Gastrocnemius medialis (tissue), 4 donors: Measurements from ENCODE around the gene RASL11B. TPM values are rescaled to one million over a fixed set of nuclear protein-coding genes. Genes with fewer than 3 reads are reported as not detected.

Experiments used
- ATAC-seq, 2 donors: fragments of 150-250 bp; one replicate each; pipeline ENCODE4 v1.9.1; 2016
- DNase-seq, 2 donors: peaks; one replicate each; pipeline ENCODE4 v3.0.0-alpha.2; 2019
- H3K27ac ChIP-seq, 4 donors: fragments of 200-600 bp; sonication (generic); 1 replicate in 1 of 4; 2 replicates in 3 of 4; pipeline ENCODE4 v1.5.1; 2016 to 2018; ENCODE audit warnings: mild to moderate bottlenecking in 2 of 4, moderate library complexity in 1 of 4
- H3K27me3 ChIP-seq, 3 donors: fragments of 200-600 bp; sonication (generic) in 2 of 3; 1 replicate in 1 of 3; 2 replicates in 2 of 3; pipeline versions ENCODE4 v1.5.1 to v1.6.0; 2016 to 2019; ENCODE audit warnings: mild to moderate bottlenecking in 1 of 3, moderate library complexity in 1 of 3
- H3K36me3 ChIP-seq, 2 donors: fragments of 200-600 bp; sonication (generic) in 1 of 2; one replicate each; pipeline ENCODE4 v1.5.1; 2017 to 2018
- H3K4me1 ChIP-seq, 2 donors: fragments of 200-600 bp; sonication (generic) in 1 of 2; one replicate each; pipeline ENCODE4 v1.5.1; 2016 to 2017; ENCODE audit warnings: mild to moderate bottlenecking in 2 of 2
- H3K4me3 ChIP-seq, 4 donors: fragments of 200-600 bp; sonication (generic) in 3 of 4; 1 replicate in 1 of 4; 2 replicates in 3 of 4; pipeline ENCODE4 v1.5.1; 2016 to 2019; ENCODE audit warnings: mild to moderate bottlenecking in 2 of 4
- H3K9me3 ChIP-seq, 3 donors: fragments of 200-600 bp; sonication (generic) in 2 of 3; 1 replicate in 1 of 3; 2 replicates in 2 of 3; pipeline ENCODE4 v1.5.1; 2016 to 2019
- CTCF ChIP-seq, 5 experiments: fragments of 450-650 bp in 3 of 5; fragments of 200-600 bp in 2 of 5; sonication (generic) in 2 of 5; IDR thresholded peaks in 4 of 5; conservative IDR thresholded peaks in 1 of 5; 1 replicate in 4 of 5; 2 replicates in 1 of 5; pipeline ENCODE4 v1.5.1; 2016 to 2019; ENCODE audit warnings: antibody characterized with exemption in 5 of 5, mild to moderate bottlenecking in 3 of 5, moderate library complexity in 3 of 5
- POLR2A ChIP-seq, 2 donors: fragments of 450-650 bp; IDR thresholded peaks; one replicate each; pipeline ENCODE4 v1.6.1; 2017; ENCODE audit warnings: antibody characterized with exemption in 2 of 2, mild to moderate bottlenecking in 2 of 2, moderate library complexity in 2 of 2
- in situ Hi-C, 4 donors: fragments of 200-750 bp; cut with MboI; loops; one replicate each; pipeline versions ENCODE4 v1.15.0 to v1.8.0; 2017; ENCODE audit warnings: low sequenced_read_pairs in 4 of 4
- intact Hi-C: fragments of 100-400 bp; cut with DNase I; formaldehyde crosslinking; loops from one replicate; pipeline ENCODE4 v1.15.1; 2023; ENCODE audit warnings: low total_unique reads
- total RNA-seq, 4 donors: library from RNA; depleted of rRNA; stranded (reverse); fragments of >200 nt; gene quantifications; one replicate each; pipeline versions ENCODE4 v1.1.0 to v1.2.3, GENCODE V29; 2016

Gene RASL11B
- total RNA-seq, 4 donors from 2014 or later, result 0.18 TPM; not detected in 3

GRCh38 chr4:52914051-52914605 lies 52.0 kb downstream of the RASL11B start:
- ATAC-seq (no peak), DNase-seq (no peak)
- Histone ChIP-seq H3K4me1 (no peaks in the 10 kb centered on the region), H3K4me3 (no peak overlapping the region), H3K27me3 (no peaks in the 10 kb centered on the region), H3K36me3 (no peaks in the 10 kb centered on the region), H3K27ac (no peak overlapping the region), H3K9me3 (no peaks in the 10 kb centered on the region)
- TF ChIP-seq POLR2A (IDR thresholded peaks at IDR 0.05) (no peak), CTCF (IDR thresholded peaks at IDR 0.05 in 4 of 5, conservative IDR thresholded peaks at IDR 0.05 in 1 of 5) (no peak)
- in situ Hi-C loops, result no loop called here
- intact Hi-C loops, result no loop called here

DNA sequence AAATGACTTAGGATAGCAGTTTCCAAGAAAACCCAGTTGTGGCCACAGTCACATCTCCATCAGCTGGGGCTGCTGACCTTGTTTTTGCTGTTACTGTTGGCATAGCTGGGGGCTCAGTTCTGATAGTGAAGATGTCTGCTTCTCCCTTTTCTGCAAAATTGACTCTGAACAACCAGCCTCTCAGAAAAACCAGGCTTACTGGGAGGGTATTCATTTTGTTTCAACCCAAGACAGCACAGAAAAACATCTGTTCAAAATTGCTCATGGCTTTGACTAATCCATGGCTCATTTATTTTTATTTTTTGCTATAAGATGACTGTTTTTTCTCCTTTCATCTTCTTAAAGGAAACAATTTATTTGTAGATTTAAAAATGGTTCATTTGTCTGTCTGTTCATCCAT lies 53.1 kb downstream of the RASL11B start:
- Histone ChIP-seq H3K9me3 (no peaks in the 10 kb centered on the region), H3K27me3 (no peaks in the 10 kb centered on the region), H3K4me3 (no peak overlapping the region), H3K4me1 (no peaks in the 10 kb centered on the region), H3K36me3 (no peaks in the 10 kb centered on the region), H3K27ac (no peak overlapping the region)
- ATAC-seq (no peak), DNase-seq (no peak)
- TF ChIP-seq POLR2A (IDR thresholded peaks at IDR 0.05), result no peak
- in situ Hi-C loops (no loop called here), intact Hi-C loops (no loop called here)

DNA sequence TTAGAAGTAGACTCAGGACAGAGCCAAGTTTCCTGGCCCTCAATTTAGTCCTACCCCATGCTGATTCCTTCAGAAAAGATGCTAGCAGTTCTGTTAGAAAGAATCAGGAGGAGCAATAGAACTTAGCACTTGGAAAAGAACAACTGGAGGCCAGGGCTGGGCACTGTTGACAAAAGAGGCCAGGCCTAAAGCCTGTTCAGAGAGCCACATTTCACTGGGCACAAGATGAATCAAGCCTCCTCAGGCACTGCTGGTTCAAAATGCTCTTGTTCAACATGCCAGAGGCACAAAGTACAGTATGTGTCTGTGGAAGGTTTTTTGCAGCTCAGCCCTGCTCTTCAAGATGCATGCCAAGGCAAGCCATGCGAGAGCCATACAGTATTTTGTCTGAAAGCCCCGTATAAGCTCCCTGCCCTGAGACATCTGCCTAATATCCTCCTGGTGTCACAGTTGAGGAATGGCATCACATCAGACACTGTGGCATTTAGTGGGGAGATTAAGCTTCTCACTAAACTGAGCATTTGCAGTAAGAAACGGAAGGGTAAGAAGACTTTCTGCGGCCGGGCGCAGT lies 53.7 kb downstream of the RASL11B start:
- no peak for DNase-seq
- TF ChIP-seq CTCF (IDR thresholded peaks at IDR 0.05 in 4 of 5, conservative IDR thresholded peaks at IDR 0.05 in 1 of 5), result no peak
- TF ChIP-seq POLR2A (IDR thresholded peaks at IDR 0.05), result no peak
- no peaks in the 10 kb centered on the region for H3K4me1 ChIP-seq
- in situ Hi-C loops, result no loop called here
- no peaks in the 10 kb centered on the region for H3K9me3 ChIP-seq
- H3K27ac ChIP-seq, result no peak overlapping the region
- no peak for ATAC-seq
- intact Hi-C loops, result no loop called here
- H3K27me3 ChIP-seq, result no peaks in the 10 kb centered on the region
- no peak overlapping the region for H3K4me3 ChIP-seq
- H3K36me3 ChIP-seq, result no peaks in the 10 kb centered on the region

Other genes starting within 250 kb of the RASL11B start
- gene USP46, start 203.0 kb upstream of the RASL11B start, total RNA-seq, result 10 to 100 TPM in 3 of 4 donors, 1 to 10 TPM in 1; 8.9 to 13.2 (median 11.8) TPM
- gene ERVMER34-1, start 110.9 kb upstream of the RASL11B start, total RNA-seq, result not detected